Muscle of leg (tissue), 11 donors: ENCODE data around the gene CELA2B. TPM values are rescaled to one million over a fixed set of nuclear protein-coding genes. Genes with fewer than 3 reads are reported as not detected.
A peak's percentile ranks its signal among the peaks of the same experiment; 100 is the strongest.
"Not testable (repeated sequence)": the region's sequence is repeated elsewhere in the genome, so short reads cannot be mapped to it uniquely, and the experiment has no call there.

Experiments
- DNase-seq: peaks from one replicate; pipeline ENCODE4 v3.0.0; 2013
- H3K27ac ChIP-seq: one replicate; pipeline ENCODE4 v1.5.1; 2013; ENCODE audit warnings: mild to moderate bottlenecking, low read length, control low read depth
- H3K27me3 ChIP-seq: one replicate; pipeline ENCODE4 v1.6.1; 2013; ENCODE audit warnings: low read length; ENCODE audit not compliant: control insufficient read depth, insufficient read depth
- H3K36me3 ChIP-seq: one replicate; pipeline ENCODE4 v1.6.1; 2013; ENCODE audit warnings: low read length; ENCODE audit not compliant: control insufficient read depth, insufficient read depth
- H3K4me1 ChIP-seq: one replicate; pipeline ENCODE4 v1.6.1; 2013; ENCODE audit warnings: low read length; ENCODE audit not compliant: control insufficient read depth, insufficient read depth
- H3K4me3 ChIP-seq: one replicate; pipeline ENCODE4 v1.5.1; 2013; ENCODE audit warnings: low read length, control low read depth
- H3K9me3 ChIP-seq: replicated peaks from 2 replicates; pipeline ENCODE4 v1.6.1; 2013; ENCODE audit warnings: low read depth, low read length; ENCODE audit not compliant: control insufficient read depth
- WGBS: methylation state at CpG from one replicate; pipeline ENCODE4 v1.1.5; 2013; ENCODE audit warnings: missing lambda C conversion rate; ENCODE audit not compliant: insufficient coverage; 5-methylcytosine and 5-hydroxymethylcytosine counted together
- polyA plus RNA-seq, 8 donors: library from polyadenylated mRNA; unstranded; fragments of 120-200 nt; gene quantifications; one replicate each; pipeline versions ENCODE4 v1.2.1 to v1.2.3, GENCODE V29; 2013; ENCODE audit warnings: inconsistent platforms in 1 of 8, low replicate concordance in 1 of 8; ENCODE audit not compliant: insufficient read length in 8 of 8, insufficient read depth in 1 of 8
- total RNA-seq: library from RNA; stranded (reverse); fragments of 120-200 nt; gene quantifications from one replicate; pipeline ENCODE4 v1.2.4, GENCODE V29; 2013

Gene CELA2B
- total and polyA plus RNA-seq, 9 donors: 2.2 to 5.7 (median 3.6) TPM

DNA sequence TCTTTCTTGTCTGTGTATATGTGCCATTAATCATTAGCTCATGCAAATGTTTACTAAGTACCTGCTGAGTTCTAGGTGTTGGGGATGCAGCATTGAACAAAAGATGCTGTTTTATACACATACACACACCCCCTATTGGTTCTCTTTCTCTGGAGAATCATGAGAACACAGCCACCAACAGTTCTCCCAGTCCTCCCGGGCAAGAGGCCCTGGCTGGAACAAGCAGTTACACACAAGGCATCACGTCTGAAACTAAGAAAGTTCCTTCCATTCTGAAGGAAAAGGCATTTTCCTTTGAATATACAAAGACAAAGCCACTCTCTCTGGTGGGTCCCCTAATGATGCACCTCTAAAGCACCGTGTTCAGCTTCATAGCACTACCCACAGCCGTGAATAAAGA, 37.3 kb downstream of the CELA2B start:
- WGBS: 81% methylated on average over 4 of the region's 4 CpGs
- Histone ChIP-seq H3K4me1 (no peaks in the 10 kb centered on the region), H3K4me3 (no peak overlapping the region), H3K27ac (no peak overlapping the region), H3K36me3 (peaks cover 30% of the 10 kb centered on the region), H3K9me3 (no peaks in the 10 kb centered on the region), H3K27me3 (no peaks in the 10 kb centered on the region)
- DNase-seq: no peak

DNA sequence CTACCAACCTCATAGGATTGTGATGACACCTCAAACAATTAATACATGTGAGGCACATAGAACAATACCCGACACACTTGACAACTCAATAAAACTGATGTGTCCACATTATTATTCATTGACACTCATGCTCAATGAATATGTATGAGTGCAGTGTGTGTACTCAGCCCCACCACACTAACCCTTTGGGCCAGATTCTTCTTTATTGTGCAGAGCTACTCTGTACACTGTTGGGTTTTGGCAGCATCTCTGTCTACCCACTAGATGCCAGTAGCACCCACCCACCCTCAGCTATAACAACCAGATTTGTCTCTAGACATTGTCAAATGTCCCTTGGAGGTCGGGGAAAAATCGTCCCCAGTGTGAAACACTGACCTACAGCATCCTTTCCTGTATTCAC, 38.0 kb downstream of the CELA2B start:
- H3K36me3 ChIP-seq: peaks cover 30% of the 10 kb centered on the region
- DNase-seq: no peak
- H3K27ac ChIP-seq: no peak overlapping the region
- no peaks in the 10 kb centered on the region for H3K4me1 ChIP-seq
- WGBS: 90% methylated on average over 2 of the region's 3 CpGs
- no peak overlapping the region for H3K4me3 ChIP-seq
- no peaks in the 10 kb centered on the region for H3K27me3 ChIP-seq
- H3K9me3 ChIP-seq: no peaks in the 10 kb centered on the region

DNA sequence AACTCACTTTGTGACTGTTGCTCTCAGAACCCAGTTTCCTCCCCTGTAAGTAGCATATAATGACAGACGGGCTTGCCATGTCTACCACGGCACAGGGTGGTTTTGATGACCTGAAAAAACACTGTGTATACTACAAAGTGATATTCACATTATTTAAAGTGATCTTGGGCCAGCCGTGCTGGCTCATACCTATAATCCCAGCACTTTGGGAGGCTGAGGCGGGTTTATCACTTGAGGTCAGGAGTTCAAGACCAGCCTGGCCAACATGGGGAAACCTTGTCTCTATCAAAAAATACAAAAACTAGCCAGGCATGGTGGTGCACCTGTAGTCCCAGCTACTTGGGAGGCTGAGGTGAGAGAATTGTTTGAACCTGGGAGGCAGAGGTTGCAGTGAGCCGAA, 38.7 kb downstream of the CELA2B start:
- not testable (repeated sequence) for H3K27ac ChIP-seq, H3K4me3 ChIP-seq, H3K27me3 ChIP-seq, H3K9me3 ChIP-seq, DNase-seq, H3K4me1 ChIP-seq
- WGBS: no CpG with 5 or more reads among the region's 5 CpGs
- peaks cover 30% of the 10 kb centered on the region for H3K36me3 ChIP-seq

DNA sequence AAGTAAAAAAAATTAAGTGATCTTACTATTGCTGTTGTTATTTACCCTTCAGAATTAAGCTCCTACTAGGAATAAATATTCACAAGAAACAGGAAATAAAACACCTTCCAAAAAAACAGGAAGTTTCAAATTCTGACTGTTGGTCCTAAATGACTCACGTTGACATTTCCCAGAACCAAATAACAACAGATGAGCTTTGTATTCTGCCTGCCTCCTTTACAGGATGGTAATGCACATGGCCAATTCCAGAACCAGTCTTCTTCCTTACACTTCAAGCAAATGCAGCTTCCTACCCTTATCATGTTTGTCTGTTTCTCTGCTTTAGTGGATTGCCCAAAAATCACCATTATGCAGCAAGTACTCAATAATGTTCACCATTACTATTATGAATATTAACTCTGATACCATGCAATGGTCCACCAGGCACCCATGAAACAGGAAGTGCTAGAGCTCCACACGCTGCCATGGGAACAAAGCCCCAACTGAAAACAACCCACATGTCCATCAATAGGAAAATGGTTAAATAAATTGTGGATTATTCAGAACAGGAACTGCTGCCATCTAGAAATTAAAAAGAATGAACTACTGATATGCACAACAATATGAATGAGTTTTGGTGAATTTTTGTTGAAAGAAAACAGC, 39.2 kb downstream of the CELA2B start:
- WGBS: 40% methylated on average over 1 of the region's 2 CpGs
- H3K27ac ChIP-seq: no peak overlapping the region
- no peak overlapping the region for H3K4me3 ChIP-seq
- no peaks in the 10 kb centered on the region for H3K27me3 ChIP-seq
- H3K4me1 ChIP-seq: no peaks in the 10 kb centered on the region
- DNase-seq: no peak
- H3K9me3 ChIP-seq: no peaks in the 10 kb centered on the region
- peaks cover 30% of the 10 kb centered on the region for H3K36me3 ChIP-seq

DNA sequence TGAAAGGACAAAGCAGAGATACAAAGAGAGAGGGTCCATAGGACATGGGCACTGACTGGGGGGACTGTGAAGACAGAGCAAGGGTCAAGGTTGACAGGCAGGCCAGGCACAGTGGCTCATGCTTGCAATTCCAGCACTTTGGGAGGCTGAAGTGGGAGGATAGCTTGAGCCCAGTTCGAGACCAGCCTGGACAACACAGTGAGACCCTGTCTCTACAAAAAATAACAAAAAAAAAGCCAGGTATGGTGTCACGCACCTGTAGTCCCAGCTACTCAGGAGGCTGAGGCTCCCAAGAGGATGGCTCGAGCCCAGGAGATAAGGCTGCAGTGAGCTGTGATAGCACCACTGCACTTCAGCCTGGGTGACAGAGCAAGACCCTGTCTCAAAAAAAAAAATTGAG, 43.7 kb downstream of the CELA2B start:
- Histone ChIP-seq H3K4me1 (peaks cover 10% of the 10 kb centered on the region), H3K36me3 (peaks cover 18% of the 10 kb centered on the region), H3K27me3 (no peaks in the 10 kb centered on the region), H3K9me3 (no peaks in the 10 kb centered on the region), H3K4me3 (no peak overlapping the region), H3K27ac (no peak overlapping the region)
- no peak for DNase-seq
- 79% methylated on average over 3 of the region's 3 CpGs for WGBS

DNA sequence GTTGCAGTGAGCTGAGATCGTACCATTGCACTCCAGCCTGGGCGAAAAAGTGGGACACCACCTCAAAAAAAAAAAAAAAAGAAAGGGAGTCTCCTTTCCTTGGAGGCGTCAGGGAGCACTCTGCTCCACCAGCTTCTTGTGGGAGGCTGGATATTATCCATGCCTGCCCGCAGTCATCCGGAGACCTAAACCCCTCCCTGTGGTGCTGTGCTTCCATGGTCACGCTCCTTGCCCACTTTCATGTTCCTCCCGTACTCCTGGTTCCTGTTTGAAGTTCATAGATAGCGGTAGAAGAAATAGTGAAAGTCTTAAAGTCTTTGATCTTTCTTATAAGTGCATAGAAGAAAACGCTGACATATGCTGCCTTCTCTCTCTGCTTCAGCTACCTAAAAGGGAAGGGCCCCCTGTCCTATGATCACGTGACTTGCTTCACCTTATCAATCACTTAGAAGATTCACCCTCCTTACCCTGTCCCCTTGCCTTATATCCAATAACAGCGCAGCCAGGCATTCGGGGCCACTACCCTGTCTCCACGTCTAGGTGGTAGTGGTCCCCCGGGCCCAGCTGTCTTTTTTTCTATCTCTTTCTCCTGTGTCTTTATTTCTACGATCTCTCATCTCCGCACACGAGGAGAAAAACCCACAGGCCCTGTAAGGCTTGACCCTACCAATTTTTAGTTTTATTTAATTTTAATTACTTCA, 45.5 kb downstream of the CELA2B start:
- H3K27ac ChIP-seq, H3K9me3 ChIP-seq, H3K4me3 ChIP-seq, H3K27me3 ChIP-seq, DNase-seq: not testable (repeated sequence)
- WGBS: 92% methylated on average over 10 of the region's 17 CpGs
- Histone ChIP-seq H3K36me3 (peaks cover 16% of the 10 kb centered on the region), H3K4me1 (peaks cover 21% of the 10 kb centered on the region)

DNA sequence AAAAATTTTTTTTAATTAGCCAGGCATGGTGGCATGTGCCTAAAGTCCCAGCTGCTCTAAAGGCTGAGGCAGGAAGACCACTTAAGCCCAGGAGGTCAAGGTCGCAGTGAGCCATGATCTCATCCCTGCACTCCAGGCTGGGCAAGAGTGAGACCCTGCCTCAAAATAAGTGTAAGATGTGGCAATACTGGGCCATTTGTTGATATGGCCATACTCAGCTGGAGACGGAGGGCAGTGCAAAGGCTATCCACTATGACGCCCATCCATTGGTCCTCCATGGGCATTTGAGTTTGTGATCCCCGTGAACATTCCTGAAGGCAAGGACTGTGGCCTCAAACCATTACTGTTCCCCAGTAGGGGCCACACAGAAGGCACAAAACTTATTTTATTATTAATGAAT, 46.6 kb downstream of the CELA2B start:
- Histone ChIP-seq H3K27me3 (no peaks in the 10 kb centered on the region), H3K36me3 (peaks cover 4% of the 10 kb centered on the region), H3K4me1 (peaks cover 21% of the 10 kb centered on the region), H3K27ac (no peak overlapping the region), H3K4me3 (no peak overlapping the region), H3K9me3 (no peaks in the 10 kb centered on the region)
- DNase-seq: peak; percentile 23
- WGBS: 100% methylated on average over 3 of the region's 4 CpGs

DNA sequence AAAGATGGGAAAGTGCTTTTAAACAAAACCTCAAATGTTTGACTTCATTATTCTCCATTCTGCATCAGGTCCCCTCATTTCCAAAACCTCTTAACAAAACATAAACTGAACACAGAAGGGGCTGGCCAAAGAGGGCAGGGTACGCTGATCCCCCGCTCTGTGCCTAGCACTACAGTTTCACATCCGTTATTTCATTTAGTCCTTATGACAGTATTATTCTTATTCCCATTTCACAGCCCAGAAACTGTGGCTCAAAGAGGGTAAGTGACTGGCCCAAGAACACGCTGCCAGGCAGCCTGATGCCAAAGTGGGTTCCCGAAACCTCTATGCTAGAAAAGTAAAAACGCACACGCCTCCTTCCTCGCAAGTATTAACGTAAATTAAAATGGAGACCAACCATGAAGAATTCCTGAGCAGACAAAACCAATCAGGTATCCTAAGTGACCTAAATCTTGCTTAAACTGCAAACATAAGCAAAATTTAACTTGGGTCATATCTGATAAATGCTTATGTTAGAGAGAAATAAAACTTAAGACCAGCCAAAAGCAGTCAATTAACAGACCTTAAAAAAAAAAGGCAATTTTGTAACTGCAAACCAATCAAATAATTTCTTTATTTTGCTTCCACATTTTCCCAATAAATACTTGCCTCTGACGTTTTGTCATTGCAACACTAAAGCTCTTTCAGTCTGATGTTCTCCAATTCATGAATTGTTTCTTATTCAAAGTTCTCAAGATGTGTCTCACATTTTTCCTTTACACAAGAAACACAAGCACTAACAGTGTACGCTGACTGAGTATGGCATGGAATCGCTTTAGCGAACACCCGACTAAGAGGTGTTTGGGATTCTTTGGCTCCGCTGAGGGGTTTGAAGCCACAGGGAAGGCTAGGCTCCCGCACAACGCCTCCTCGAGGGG, 47.5 kb downstream of the CELA2B start:
- Histone ChIP-seq H3K4me3 (peak overlapping the region; percentile 63), H3K36me3 (no peaks in the 10 kb centered on the region), H3K4me1 (peaks cover 21% of the 10 kb centered on the region), H3K27ac (peak overlapping the region; percentile 92), H3K27me3 (no peaks in the 10 kb centered on the region), H3K9me3 (no peaks in the 10 kb centered on the region)
- DNase-seq: peak; percentile 40
- WGBS: 44% methylated on average over 10 of the region's 18 CpGs

DNA sequence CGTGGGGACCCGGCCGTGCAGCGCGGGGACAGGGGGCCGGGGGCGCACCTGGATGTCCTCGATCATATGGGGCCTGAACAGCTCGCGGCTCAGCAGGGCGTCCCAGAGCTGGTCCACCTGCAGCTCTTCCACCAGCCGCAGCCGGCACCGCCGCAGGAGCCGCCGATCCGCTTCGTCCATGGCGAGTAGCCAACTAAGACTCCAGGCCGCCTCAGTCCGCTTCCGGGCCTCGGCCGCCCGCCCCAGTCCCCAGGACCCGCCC, 48.0 kb downstream of the CELA2B start, which contains the start of gene CASP9:
Gene CASP9, minus strand, starts transcription at position 195 of the 262 bp plus-strand sequence. Its CDS starts 15 bp downstream, at position 180.
- H3K27ac ChIP-seq: peak within 1 kb of the TSS; percentile 100
- under 1% methylated on average over 27 of the region's 27 CpGs for WGBS
- no peaks in the 10 kb centered on the region for H3K9me3 ChIP-seq
- H3K27me3 ChIP-seq: no peaks in the 10 kb centered on the region
- peaks cover under 1% of the 10 kb centered on the region for H3K36me3 ChIP-seq
- peaks cover 21% of the 10 kb centered on the region for H3K4me1 ChIP-seq
- H3K4me3 ChIP-seq: peak within 1 kb of the TSS; percentile 71
- no peak for DNase-seq
